HUES64 (cell line): Measurements from ENCODE around the gene CDH23.

ENCODE experiments used
- H3K27ac ChIP-seq: 2 replicates; pipeline ENCODE4 v1.7.0; 2013; ENCODE audit warnings: low read depth, low read length, inconsistent platforms
- H3K27me3 ChIP-seq: 2 replicates; pipeline ENCODE4 v1.6.1; 2013; ENCODE audit warnings: mild to moderate bottlenecking, low read length; ENCODE audit not compliant: insufficient read depth
- H3K36me3 ChIP-seq: 2 replicates; pipeline ENCODE4 v1.6.1; 2013; ENCODE audit warnings: mild to moderate bottlenecking, low read length; ENCODE audit not compliant: insufficient read depth
- H3K4me1 ChIP-seq: 2 replicates; pipeline ENCODE4 v1.6.1; 2013; ENCODE audit warnings: mild to moderate bottlenecking, low read length, moderate library complexity; ENCODE audit not compliant: insufficient read depth
- H3K4me3 ChIP-seq: 2 replicates; pipeline ENCODE4 v1.5.1; 2013; ENCODE audit warnings: mild to moderate bottlenecking, low read length, moderate library complexity
- H3K9ac ChIP-seq: 2 replicates; pipeline ENCODE4 v1.6.1; 2013; ENCODE audit warnings: mild to moderate bottlenecking, low read depth, low read length
- H3K9me3 ChIP-seq: 2 replicates; pipeline ENCODE4 v1.6.1; 2013; ENCODE audit warnings: low read depth, low read length; ENCODE audit not compliant: insufficient read depth
- WGBS: fragments of 150-250, 120-280 bp; methylation state at CpG from one replicate; pipeline ENCODE4 v1.1.7; 2013; ENCODE audit warnings: missing lambda C conversion rate; 5-methylcytosine and 5-hydroxymethylcytosine counted together

Gene CDH23

DNA sequence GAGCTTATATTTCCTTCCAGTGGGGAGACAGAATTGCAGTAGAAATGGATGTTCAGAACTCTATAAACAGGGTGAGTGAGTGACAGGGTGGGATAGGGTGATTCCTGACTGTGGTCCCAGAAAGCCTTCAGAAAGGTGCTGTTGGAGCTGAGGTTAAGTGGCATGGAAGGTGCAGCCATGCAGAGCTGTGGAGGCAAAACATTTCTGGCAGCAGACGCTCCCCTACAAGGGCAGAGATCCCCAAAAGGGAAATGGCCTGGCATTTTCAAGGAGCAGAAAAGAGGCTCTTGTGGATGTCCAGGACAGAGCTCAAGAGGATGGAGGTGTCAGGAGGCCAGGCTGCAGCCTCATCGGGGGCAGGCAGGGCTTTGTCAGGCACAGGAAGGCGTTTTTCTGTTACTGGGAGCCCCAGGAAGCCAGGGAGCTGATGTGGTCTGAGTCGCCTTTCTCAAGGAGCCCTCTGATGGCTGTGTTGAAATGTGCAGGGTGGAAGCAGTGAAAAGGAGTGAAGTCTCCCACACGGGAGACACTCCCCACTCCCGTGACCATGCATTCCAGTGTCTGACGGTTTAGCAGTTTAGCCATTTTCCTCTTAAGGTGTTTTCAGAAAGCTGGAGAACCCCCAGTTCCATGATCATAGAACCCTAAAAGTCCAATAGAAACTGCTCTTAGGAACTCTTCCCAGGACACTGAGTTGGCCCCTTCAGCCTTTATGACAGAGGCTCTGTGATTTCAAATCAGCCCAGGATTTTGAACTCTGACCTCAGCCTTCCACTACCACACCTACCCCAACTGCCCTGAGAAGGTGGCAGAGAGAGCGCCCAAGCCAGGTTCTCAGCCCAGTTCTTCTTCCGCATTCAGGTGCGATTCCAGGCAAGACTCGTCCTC, 226.6 kb downstream of the CDH23 start:
- no peak overlapping the region for H3K9ac ChIP-seq
- peaks cover 40% of the 10 kb centered on the region for H3K4me1 ChIP-seq
- H3K27ac ChIP-seq, result no peak overlapping the region; the same call in 1 of the 2 replicates
- H3K9me3 ChIP-seq, result no peaks in the 10 kb centered on the region
- 42% methylated on average over 11 of the region's 11 CpGs for WGBS
- no peaks in the 10 kb centered on the region for H3K36me3 ChIP-seq
- H3K4me3 ChIP-seq, result no peak overlapping the region
- no peaks in the 10 kb centered on the region for H3K27me3 ChIP-seq

DNA sequence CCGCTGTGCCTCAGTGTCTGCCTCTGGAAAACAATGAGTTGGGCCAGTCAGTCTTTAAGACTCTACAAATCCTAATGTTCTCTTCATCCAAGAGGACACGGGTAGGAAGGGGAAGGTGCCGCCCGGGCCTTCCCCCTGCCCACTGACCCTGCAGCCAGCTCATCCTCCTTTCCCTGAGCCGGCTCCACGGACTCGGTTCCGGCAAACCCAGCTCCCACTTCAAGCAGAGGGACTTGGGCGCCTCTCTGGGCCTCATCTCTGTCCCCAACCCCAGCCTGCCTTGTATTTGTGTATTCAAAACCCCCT, 227.2 kb downstream of the CDH23 start:
- Histone ChIP-seq H3K4me3 (no peak overlapping the region), H3K27me3 (no peaks in the 10 kb centered on the region), H3K9ac (no peak overlapping the region), H3K27ac (no peak overlapping the region), H3K9me3 (no peaks in the 10 kb centered on the region), H3K4me1 (peaks cover 43% of the 10 kb centered on the region), H3K36me3 (no peaks in the 10 kb centered on the region)
- WGBS, result 51% methylated on average over 8 of the region's 9 CpGs

DNA sequence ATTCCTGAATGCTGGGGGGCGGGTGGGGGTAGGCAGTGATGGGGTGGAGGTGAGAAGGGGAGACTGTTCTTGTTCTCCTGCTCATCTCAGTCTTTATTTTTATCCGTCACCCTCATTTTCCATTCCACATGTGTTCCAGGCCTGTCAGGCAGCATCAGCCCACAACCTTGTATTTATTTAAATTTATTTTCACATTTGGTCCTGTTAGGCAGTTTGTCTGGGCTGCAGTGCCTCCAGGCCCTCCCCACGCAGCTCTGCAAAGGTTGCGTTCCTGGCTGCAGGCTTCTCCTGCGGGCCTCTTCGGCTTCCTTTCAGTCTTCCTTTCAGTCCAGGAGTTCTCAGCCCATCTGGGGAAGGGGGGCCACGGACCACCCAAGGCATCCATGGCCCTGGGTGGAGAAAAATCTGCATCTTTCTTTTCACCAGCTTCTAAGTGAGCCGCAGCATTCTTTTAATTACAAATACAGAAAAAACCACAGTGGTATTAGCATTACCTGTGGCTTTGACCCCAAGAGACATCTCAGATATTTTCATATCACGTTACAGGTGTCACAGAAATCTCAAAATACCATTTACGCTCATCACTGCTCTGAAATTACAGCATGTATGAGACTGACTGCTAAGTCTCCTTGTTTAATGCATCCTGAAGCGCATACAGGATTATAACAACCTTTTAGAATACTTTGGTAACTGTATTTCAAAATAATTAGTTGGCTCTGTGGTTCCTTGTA, 228.9 kb downstream of the CDH23 start:
- H3K9me3 ChIP-seq, result no peaks in the 10 kb centered on the region
- 40% methylated on average over 9 of the region's 11 CpGs for WGBS
- H3K27ac ChIP-seq, result no peak overlapping the region
- H3K27me3 ChIP-seq, result no peaks in the 10 kb centered on the region
- H3K4me3 ChIP-seq, result no peak overlapping the region
- H3K36me3 ChIP-seq, result no peaks in the 10 kb centered on the region
- H3K4me1 ChIP-seq, result peaks cover 56% of the 10 kb centered on the region
- H3K9ac ChIP-seq, result no peak overlapping the region

DNA sequence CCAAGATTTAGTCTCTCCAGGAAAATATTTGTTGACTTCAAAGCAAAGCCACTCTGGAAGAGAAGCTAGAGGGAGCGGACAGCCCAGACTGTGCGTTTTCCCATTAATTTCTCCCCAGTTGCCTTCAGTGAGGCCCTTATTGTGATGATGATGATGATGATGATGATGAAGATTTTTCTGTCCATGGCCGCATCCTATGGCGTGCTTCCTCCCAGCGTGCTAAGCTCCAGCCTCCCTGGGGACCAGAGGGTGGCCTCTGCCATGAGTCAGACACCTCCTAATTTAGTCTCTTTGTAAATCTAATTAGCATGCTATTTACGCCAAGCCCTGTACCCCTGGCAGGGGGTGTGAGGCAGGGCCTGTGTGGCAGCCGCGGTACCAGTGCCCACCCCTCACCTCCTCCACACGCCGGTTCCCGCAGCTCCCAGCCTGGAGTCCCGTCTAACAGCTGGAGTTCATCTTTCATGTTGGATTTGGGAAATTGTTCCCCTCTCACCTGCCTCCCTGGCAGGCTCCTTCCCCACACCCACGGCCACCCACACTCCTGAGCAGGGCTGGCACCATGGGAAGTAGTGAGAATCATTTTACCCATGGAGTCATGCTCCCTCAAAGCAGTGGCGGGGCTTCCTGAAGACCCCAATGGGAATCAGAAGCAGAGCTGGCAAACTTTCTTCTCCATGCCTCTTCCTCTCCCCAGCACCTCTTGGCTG, 230.7 kb downstream of the CDH23 start:
- 48% methylated on average over 13 of the region's 14 CpGs for WGBS
- no peak overlapping the region for H3K4me3 ChIP-seq
- H3K9ac ChIP-seq, result no peak overlapping the region
- no peaks in the 10 kb centered on the region for H3K36me3 ChIP-seq
- H3K4me1 ChIP-seq, result peaks cover 52% of the 10 kb centered on the region
- no peaks in the 10 kb centered on the region for H3K27me3 ChIP-seq
- H3K9me3 ChIP-seq, result no peaks in the 10 kb centered on the region
- H3K27ac ChIP-seq, result no peak overlapping the region

DNA sequence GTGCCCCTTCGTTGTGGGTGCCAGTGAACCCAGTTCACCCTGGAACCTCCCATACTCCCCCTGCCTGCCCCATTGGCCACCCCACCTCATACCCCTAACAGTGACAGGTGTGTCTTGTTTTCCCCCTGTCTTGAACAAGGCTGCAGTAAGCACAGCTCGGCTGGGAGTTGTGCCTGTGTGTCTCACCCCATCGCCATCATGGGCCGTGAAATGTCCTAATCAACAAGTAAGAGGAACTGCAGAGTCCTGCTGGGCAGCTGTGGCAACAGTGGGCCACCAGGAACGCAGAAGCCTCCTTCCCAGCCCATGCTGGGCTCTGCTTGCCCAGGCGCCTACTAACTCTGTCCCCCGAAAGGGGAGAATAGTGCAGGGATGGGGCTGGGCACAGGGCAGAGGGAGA, 231.2 kb downstream of the CDH23 start:
- no peak overlapping the region for H3K4me3 ChIP-seq
- WGBS, result 54% methylated on average over 7 of the region's 7 CpGs
- H3K9ac ChIP-seq, result no peak overlapping the region
- H3K9me3 ChIP-seq, result no peaks in the 10 kb centered on the region
- no peaks in the 10 kb centered on the region for H3K36me3 ChIP-seq
- H3K27me3 ChIP-seq, result peaks cover 6% of the 10 kb centered on the region; the same call in 1 of the 2 replicates
- no peak overlapping the region for H3K27ac ChIP-seq
- H3K4me1 ChIP-seq, result peaks cover 51% of the 10 kb centered on the region

DNA sequence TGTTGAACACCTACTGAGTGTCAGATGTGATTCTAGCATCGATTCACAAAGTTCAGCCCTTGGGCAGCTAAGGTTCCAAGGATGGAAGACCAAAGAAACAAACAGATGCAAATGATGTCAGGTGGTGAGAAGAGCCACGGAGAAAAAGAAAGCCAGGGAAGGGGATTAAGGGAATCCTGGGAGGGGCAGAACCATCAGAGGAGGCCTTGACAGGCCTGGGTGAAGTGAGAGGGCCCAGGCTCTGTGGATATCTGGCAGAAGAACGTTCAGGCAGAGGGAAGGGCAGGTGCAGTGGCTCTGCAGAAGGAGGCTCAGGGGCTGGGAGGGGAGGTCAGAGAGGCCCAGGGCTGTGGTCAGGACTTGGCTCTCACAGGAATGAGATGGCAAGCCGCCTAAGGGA, 232.4 kb downstream of the CDH23 start:
- no peaks in the 10 kb centered on the region for H3K36me3 ChIP-seq
- H3K4me3 ChIP-seq, result no peak overlapping the region
- WGBS, result 33% methylated on average over 4 of the region's 4 CpGs
- H3K9me3 ChIP-seq, result no peaks in the 10 kb centered on the region
- H3K27me3 ChIP-seq, result peaks cover 13% of the 10 kb centered on the region; the same call in 1 of the 2 replicates
- peaks cover 50% of the 10 kb centered on the region for H3K4me1 ChIP-seq
- no peak overlapping the region for H3K9ac ChIP-seq
- no peak overlapping the region for H3K27ac ChIP-seq

DNA sequence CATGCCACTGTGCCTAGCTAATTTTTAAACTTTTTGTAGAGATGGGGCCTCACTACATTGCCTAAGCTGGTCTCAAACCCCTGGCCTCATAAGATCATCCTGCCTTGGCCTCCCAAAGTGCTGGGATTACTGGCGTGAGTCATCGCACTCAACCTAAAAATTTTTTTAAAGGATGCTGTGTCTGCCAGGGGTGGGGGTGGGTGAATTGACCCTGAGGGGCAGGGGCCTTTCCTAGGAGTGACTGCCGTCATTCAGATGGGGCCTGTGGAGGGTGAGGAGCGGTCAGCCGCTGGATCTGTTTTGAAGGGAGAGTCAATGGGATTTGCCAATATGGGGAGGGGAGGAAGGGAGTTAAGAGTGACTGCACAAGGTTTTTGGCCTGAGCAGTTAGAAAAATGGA, 233.4 kb downstream of the CDH23 start:
- 55% methylated on average over 5 of the region's 5 CpGs for WGBS
- peaks cover 57% of the 10 kb centered on the region for H3K4me1 ChIP-seq

DNA sequence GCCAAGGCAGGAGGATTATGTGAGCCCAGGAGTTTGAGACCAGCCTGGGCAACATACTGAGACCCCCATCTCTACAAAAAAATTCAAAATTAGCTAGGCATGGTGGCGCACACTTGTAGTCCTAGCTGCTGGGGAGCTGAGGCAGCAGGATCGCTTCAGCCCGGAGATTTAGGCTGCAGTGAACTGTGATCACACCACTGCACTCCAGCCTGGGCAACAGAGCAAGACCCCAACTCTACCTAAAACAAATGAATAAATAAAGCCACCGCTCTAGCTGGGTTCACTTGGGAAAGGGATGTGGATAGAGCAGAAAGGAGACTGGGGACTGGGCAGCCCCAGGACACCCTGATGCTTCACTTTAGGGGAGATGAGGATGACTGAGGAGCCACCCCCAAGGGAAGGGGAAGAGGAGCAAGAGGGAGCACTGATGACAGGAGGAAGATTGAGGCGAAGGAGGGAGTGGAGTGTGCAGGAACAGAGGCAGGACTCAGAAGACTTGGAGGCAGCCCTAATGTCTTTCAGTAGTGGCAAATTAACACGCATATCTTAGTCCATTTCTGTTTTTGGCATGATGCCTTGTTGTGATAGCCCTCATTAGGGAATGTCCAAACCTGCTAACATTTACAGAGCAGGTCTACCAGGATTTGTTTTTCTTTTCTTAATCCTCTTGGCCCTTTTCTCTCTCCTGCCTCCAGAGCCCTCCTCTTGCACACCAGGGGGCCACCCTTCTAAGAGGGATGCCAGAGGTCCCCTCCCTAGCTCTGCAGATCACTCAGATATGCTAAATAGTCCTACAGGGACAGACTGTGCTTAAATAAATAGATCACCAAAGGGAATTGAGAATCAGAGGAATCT, 234.5 kb downstream of the CDH23 start:
- WGBS, result 73% methylated on average over 6 of the region's 6 CpGs
- H3K9ac ChIP-seq, result no peak overlapping the region
- H3K4me3 ChIP-seq, result no peak overlapping the region
- no peaks in the 10 kb centered on the region for H3K9me3 ChIP-seq
- H3K36me3 ChIP-seq, result no peaks in the 10 kb centered on the region
- H3K27me3 ChIP-seq, result peaks cover 30% of the 10 kb centered on the region
- H3K27ac ChIP-seq, result no peak overlapping the region
- peaks cover 65% of the 10 kb centered on the region for H3K4me1 ChIP-seq

More for the DNA sequence above, 233.4 kb downstream of the CDH23 start:
- H3K27ac ChIP-seq, result no peak overlapping the region
- H3K9me3 ChIP-seq, result no peaks in the 10 kb centered on the region
- H3K9ac ChIP-seq, result no peak overlapping the region
- H3K4me3 ChIP-seq, result no peak overlapping the region
- peaks cover 24% of the 10 kb centered on the region for H3K27me3 ChIP-seq
- H3K36me3 ChIP-seq, result no peaks in the 10 kb centered on the region

DNA sequence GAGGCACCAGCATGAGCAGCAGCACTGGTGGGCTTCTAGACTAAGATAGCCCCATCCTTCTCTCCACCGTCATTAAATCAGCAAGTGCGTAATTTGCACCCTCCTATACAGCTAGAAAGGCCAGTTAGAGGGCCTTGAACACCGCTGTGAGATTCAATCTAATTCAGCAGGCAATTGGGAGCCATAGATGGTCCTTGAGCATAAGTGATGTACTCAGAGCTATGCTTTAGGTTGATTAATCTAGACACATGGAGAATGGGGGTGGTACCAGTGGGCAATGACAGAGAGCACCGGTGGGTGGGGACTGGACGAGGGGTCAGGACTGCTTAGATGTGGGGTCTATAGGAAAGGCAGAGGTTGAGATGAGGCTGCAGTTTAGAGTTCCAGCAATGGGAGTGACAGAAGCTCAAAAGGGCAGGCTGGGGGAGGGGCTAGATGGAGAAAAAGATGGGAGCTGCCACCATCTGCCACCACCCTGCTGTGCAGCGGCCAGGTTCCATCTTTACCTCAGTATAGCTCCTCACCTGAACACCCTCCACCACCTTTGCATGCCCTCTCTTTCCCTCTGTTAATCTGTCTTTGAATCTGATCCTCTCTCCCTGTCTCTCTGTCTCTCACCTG, 235.6 kb downstream of the CDH23 start:
- Histone ChIP-seq H3K4me1 (peaks cover 65% of the 10 kb centered on the region), H3K4me3 (no peak overlapping the region), H3K9me3 (no peaks in the 10 kb centered on the region), H3K9ac (no peak overlapping the region), H3K27ac (no peak overlapping the region), H3K36me3 (no peaks in the 10 kb centered on the region), H3K27me3 (peaks cover 30% of the 10 kb centered on the region)
- 56% methylated on average over 6 of the region's 6 CpGs for WGBS

DNA sequence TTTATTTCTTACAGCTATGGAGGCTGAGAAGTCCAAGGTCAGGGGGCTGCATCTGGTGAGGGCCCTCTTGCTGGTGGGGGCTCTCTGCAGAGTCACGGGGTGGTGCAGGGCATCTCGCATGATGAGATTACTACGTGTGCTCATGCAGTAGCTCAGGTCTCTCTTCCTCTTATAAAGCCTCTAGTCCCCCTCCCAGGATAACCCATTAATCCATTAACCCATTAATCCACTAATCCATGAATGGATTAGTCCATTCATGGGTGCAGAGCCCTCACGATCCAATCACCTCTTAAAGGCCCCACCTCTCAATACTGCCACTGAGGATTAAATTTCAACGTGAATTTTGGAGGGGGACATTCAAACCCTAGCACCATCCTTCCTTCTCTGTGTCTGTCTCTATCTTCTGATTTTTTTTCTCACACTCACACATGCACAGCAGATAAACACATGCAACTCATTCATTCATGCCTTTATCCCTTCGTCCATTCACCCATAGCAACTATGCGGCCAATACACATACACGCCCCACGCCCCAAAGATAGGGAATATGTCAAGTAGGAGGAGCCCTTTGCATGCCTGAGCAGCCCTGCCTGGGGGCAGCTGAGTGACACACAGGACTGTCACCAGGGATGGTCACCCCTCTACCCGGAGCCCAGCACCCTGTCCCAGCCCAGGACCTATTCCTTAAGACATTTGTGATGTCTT, 236.3 kb downstream of the CDH23 start:
- no peak overlapping the region; the same call in 1 of the 2 replicates for H3K27ac ChIP-seq
- no peaks in the 10 kb centered on the region for H3K9me3 ChIP-seq
- H3K9ac ChIP-seq, result no peak overlapping the region
- 77% methylated on average over 10 of the region's 10 CpGs for WGBS
- no peaks in the 10 kb centered on the region for H3K36me3 ChIP-seq
- H3K4me3 ChIP-seq, result no peak overlapping the region
- H3K27me3 ChIP-seq, result peaks cover 30% of the 10 kb centered on the region
- peaks cover 62% of the 10 kb centered on the region for H3K4me1 ChIP-seq
